ENCODE data around the gene ZNF638.
"Not testable (repeated sequence)": the region's sequence is repeated elsewhere in the genome, so short reads cannot be mapped to it uniquely, and the experiment has no call there.

ZNF638 gene

DNA sequence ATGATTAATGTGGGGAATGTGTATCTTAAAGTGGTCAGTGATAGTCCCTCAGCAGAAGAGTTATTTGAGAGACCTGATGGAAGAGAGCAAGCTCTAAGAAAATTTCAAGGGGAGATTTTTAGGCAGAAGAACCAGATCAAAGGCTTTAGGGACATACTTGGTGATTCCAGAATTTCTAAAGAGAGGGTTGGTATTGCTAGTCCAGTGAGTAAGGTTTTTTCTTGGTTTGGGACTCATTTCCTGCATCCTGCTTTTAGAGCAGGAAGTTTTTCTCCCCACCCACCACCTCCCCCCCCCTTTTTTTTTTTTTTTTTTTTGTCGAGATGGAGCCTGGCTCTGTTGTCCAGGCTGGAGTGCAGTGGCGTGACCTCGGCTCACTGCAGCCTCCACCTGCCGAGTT is 79.1 kb downstream of the ZNF638 start:
- no peaks in the 10 kb centered on the region for H3K27me3 Mint-ChIP-seq
- H3K9me3 Mint-ChIP-seq, result peaks cover 5% of the 10 kb centered on the region
- H3K27ac Mint-ChIP-seq, result no peak overlapping the region
- peaks cover 7% of the 10 kb centered on the region for H3K4me1 Mint-ChIP-seq
- H3K4me3 Mint-ChIP-seq, result no peak overlapping the region
- peaks cover 26% of the 10 kb centered on the region for H3K36me3 Mint-ChIP-seq

DNA sequence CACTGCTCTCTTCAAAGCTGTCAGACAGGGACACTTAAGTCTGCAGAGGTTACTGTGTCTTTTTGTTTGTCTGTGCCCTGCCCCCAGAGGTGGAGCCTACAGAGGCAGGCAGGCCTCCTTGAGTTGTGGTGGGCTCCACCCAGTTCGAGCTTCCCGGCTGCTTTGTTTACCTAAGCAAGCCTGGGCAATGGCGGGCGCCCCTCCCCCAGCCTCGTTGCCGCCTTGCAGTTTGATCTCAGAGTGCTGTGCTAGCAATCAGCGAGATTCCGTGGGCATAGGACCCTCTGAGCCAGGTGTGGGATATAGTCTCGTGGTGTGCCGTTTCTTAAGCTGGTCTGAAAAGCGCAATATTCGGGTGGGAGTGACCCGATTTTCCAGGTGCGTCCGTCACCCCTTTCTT is 85.3 kb downstream of the ZNF638 start:
- H3K27me3 Mint-ChIP-seq, H3K36me3 Mint-ChIP-seq, H3K27ac Mint-ChIP-seq, H3K9me3 Mint-ChIP-seq: not testable (repeated sequence)
- Mint-ChIP-seq H3K4me1 (peaks cover 13% of the 10 kb centered on the region), H3K4me3 (peak overlapping the region; percentile 87)

DNA sequence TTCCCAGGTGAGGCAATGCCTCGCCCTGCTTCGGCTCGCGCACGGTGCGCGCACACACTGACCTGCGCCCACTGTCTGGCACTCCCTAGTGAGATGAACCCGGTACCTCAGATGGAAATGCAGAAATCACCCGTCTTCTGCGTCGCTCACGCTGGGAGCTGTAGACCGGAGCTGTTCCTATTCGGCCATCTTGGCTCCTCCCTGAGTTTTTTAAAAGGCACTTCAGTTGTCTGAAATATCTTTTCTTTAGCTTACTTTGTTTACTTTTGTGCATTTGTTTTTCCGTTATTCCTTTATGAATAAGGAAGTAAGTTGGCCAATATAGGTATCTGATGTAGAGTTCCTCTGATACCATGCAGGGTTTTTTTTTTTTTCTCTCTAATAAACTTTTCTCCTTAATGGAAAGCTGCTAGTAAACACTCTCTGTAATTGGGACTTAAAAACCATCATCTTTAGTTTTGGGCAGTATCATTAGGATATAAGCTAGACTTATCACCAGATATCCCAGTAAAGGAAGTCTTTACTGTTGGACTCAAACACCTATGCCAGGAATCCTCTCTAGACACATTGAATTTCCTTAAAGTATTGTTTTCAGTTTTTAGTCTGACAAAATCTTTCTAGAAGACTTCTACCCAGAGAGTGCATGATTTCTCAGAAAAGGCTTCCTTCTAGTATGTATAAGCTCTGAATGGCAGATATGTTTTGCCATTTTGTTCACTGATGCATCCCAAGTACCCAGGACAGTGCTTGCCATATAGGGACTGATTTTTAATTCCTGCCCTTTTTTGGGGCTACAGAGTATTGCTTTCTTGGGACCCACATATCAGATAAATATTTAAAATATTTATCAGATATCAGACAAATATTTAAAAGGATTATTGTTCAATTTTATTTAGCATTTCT is 86.0 kb downstream of the ZNF638 start:
- Mint-ChIP-seq H3K4me1 (peaks cover 14% of the 10 kb centered on the region), H3K36me3 (peaks cover 3% of the 10 kb centered on the region), H3K27me3 (no peaks in the 10 kb centered on the region), H3K9me3 (no peaks in the 10 kb centered on the region), H3K4me3 (peak overlapping the region; percentile 87), H3K27ac (peak overlapping the region; percentile 93)

DNA sequence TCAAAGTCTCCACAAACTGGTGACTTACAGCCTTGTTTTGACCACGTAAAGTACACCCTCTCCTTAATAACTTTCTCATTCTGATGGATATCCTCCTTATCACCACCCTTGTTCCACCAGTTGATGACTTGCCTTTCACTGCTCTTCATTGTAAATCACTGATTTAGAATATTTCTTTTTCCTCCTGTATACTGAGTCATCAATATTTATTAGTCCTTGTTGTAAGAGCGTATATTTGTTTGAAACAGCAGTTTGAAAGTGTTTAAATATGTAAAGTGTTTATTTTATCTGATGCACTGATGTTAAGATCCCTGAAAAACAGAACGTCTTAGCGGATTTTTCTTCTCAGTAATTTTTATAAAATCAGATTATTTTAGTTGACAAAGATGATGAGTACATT is 87.6 kb downstream of the ZNF638 start:
- Mint-ChIP-seq H3K4me3 (no peak overlapping the region), H3K27me3 (no peaks in the 10 kb centered on the region), H3K4me1 (peaks cover 20% of the 10 kb centered on the region), H3K36me3 (peaks cover 8% of the 10 kb centered on the region), H3K9me3 (no peaks in the 10 kb centered on the region), H3K27ac (no peak overlapping the region)

DNA sequence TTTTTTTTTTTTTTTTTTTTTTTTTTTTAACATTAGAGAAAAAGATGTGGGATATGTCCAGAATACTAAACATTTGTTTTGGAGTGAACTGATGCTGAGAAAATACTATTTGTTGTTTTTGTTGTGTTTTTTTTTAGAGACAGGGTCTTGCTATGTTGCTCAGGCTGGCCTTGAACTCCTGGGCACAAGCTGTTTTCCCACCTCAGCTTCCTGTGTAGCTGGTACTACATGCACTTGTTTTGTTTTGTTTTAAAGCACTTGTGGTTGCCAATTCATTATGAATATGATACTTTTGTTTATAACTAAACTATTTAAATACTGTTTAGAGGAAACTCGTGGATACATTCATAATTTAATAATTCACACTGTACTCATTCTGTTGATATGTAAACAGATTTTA is 88.4 kb downstream of the ZNF638 start:
- peaks cover 10% of the 10 kb centered on the region for H3K36me3 Mint-ChIP-seq
- no peaks in the 10 kb centered on the region for H3K9me3 Mint-ChIP-seq

DNA sequence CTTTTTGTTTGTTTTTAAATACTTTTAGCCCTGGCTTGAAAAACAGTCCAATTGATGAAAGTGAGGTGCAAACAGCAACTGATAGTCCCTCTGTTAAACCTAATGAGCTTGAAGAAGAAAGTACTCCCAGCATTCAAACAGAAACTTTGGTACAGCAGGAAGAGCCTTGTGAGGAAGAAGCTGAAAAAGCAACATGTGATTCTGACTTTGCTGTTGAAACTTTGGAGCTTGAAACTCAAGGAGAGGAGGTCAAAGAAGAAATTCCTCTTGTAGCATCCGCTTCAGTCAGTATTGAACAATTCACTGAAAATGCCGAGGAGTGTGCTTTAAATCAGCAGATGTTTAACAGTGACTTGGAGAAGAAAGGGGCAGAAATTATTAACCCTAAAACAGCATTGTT is 91.2 kb downstream of the ZNF638 start:
- H3K36me3 Mint-ChIP-seq, result peaks cover 21% of the 10 kb centered on the region
- peaks cover 14% of the 10 kb centered on the region for H3K4me1 Mint-ChIP-seq
- H3K9me3 Mint-ChIP-seq, result no peaks in the 10 kb centered on the region
- H3K27me3 Mint-ChIP-seq, result no peaks in the 10 kb centered on the region
- H3K27ac Mint-ChIP-seq, result peak overlapping the region; percentile 23
- H3K4me3 Mint-ChIP-seq, result no peak overlapping the region

More for the DNA sequence above, 88.4 kb downstream of the ZNF638 start:
- no peaks in the 10 kb centered on the region for H3K27me3 Mint-ChIP-seq
- H3K4me1 Mint-ChIP-seq, result peaks cover 20% of the 10 kb centered on the region
- no peak overlapping the region for H3K4me3 Mint-ChIP-seq
- no peak overlapping the region for H3K27ac Mint-ChIP-seq

DNA sequence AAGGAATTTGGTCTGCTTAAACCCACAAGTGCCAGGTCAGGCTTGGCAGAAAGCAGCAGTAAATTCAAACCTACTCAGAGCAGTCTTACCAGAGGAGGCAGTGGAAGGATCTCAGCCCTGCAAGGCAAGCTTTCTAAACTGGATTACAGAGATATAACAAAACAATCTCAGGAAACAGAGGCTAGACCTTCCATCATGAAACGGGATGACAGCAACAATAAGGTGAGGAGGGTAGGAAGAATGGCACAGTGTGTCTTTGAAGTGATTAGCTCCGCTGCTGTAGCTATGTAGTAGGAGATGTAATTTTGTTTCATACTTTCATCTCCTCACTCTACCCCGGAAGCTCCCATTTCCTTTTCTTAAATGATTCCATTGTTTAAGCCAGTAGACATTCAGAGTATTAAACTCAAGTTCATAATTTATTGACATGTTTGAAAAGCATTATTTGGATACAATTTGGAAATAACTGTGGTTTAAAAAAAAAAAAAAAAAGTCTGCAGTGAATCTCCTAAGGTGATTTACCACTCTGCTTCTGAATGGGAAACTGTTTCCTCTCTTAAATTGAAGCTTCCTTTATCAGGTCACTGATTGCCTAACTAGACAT is 92.3 kb downstream of the ZNF638 start:
- Mint-ChIP-seq H3K36me3 (peaks cover 27% of the 10 kb centered on the region), H3K4me3 (no peak overlapping the region), H3K4me1 (peaks cover 11% of the 10 kb centered on the region), H3K27ac (no peak overlapping the region), H3K9me3 (no peaks in the 10 kb centered on the region), H3K27me3 (no peaks in the 10 kb centered on the region)

DNA sequence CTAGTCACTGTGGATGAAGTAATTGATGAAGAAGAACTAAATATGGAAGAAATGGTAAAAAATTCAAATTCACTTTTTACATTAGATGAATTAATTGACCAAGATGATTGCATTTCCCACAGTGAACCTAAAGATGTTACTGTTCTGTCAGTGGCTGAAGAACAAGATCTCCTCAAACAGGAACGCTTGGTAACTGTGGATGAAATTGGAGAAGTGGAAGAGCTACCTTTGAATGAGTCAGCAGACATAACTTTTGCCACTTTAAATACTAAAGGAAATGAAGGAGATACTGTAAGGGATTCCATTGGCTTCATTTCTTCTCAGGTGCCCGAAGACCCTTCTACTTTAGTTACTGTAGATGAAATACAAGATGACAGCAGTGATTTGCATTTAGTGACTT is 95.1 kb downstream of the ZNF638 start:
- H3K36me3 Mint-ChIP-seq, result peaks cover 26% of the 10 kb centered on the region

DNA sequence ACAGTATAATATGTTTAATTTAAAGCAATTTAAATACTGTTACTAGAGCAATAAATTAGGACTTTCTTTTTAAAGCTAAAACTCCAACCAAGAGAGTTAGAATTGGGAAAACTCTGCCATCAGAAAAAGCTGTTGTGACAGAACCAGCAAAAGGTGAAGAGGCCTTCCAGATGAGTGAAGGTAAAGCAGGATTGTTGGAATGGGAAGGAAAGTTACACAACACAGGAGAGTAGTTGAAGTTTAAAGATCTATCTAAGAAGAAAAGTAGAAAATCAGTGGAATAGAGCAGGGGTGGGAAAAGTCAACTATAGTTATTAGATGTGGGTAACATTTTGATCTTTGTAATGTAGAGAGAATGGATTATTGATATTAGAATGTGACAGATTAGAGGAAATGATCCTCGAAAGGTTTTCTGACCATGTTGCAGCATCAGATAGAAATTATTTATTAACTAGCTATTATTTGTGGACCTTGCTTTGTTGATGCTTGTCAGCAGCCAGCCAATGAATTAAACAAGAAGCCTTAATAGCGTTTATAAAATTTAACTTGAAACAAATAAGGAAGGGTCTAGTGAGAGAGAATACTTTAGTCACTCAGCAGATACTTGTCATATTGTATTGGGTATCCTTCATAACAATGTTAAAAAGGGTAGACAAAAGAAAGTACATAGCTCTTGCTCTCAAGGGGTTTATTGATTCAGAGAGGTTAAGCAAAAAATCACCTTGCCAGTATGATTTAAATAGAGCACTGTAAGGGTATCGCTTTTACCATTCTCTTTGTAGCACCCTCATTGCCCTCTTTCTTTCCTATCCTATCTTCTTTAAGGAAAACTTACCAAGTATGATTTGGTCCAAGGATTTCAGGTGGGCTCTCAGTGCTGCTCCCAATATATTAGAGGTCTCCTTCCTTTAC is 97.1 kb downstream of the ZNF638 start:
- Mint-ChIP-seq H3K4me1 (no peaks in the 10 kb centered on the region), H3K27me3 (no peaks in the 10 kb centered on the region), H3K4me3 (no peak overlapping the region), H3K36me3 (peaks cover 24% of the 10 kb centered on the region), H3K27ac (peak overlapping the region; percentile 1), H3K9me3 (no peaks in the 10 kb centered on the region)

More for the DNA sequence above, 95.1 kb downstream of the ZNF638 start:
- Mint-ChIP-seq H3K4me3 (no peak overlapping the region), H3K27me3 (no peaks in the 10 kb centered on the region), H3K27ac (peak overlapping the region; percentile 48), H3K9me3 (no peaks in the 10 kb centered on the region), H3K4me1 (peaks cover 7% of the 10 kb centered on the region)

DNA sequence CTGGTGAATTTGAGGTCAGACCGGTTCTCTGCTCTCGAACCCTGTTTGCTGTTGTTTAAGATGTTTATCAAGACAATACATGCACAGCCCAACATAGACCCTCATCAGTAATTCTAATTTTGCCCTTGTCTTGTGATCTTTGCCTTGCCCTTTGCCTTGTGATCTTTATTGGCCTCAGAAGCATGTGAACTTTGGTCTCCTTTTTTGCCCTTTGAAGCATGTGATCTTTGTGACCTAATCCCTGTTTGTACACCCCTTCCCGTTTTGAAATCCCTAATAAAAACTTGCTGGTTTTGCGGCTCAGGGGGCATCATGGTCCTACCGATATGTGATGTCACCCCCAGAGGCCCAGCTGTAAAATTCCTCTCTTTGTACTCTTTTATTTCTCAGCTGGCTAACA is 113.6 kb downstream of the ZNF638 start:
- H3K9me3 Mint-ChIP-seq, H3K27me3 Mint-ChIP-seq, H3K36me3 Mint-ChIP-seq, H3K4me3 Mint-ChIP-seq, H3K4me1 Mint-ChIP-seq, H3K27ac Mint-ChIP-seq: not testable (repeated sequence)

DNA sequence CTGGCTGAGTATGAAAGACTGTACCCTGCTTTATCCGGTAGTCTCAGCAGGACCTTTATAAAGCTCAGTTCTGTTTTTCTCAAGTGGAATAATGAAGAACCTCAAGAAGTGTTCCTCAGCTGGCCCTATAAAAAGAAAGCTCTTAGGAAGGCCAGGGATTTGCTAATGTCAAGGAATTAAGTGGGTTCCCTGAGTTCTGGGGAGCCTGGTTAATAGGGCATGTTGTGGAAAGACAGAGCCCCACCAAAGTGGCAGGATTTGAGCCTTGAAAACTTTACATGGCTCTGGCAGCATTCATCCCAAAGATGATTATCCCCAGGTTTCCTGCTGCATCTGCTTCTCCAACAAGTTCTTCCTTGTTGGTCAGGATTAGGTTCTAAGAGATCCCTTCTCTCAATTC is 114.9 kb downstream of the ZNF638 start:
- Mint-ChIP-seq H3K27me3 (no peaks in the 10 kb centered on the region), H3K9me3 (no peaks in the 10 kb centered on the region), H3K36me3 (peaks cover 2% of the 10 kb centered on the region), H3K4me3 (no peak overlapping the region), H3K27ac (no peak overlapping the region), H3K4me1 (no peaks in the 10 kb centered on the region)

DNA sequence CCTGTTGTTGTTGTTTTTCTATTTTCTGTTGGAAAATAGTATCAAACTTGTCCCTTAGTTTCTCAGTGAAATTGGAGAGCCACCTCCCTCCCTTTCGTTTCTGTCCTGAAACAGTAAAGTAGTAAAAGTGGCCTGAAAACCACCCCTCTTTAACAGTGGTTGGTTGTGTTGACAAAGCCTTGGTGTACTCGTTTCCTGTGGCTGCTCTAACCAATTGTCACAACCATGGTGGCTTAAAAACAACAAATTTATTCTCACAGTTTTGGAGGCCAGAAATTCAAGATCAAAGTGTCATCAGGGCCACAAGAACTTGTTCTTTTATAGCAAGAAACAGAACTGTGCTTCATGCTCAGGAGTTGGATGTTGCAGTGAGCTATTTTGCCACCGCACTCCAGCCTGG is 117.8 kb downstream of the ZNF638 start:
- Mint-ChIP-seq H3K4me1 (peaks cover 15% of the 10 kb centered on the region), H3K36me3 (no peaks in the 10 kb centered on the region), H3K27ac (no peak overlapping the region)

DNA sequence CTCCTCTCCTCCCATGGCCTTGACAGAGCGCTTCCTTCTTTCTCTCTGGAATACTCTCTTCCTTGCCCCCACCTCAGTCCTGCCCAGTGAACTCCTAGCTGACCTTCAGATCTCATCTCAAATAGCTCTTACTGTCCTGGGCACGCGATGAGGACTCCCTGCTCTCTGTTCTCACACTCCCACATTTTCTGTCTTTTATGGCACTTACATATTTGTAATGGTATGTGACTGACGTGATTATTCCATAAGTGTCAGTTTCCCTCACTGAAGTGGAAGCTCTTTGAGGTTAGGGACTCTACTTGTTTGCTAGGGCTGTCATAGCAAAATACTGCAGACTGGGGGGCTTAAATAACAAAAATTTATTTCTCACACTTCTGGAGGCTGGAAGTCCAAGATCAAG is 120.1 kb downstream of the ZNF638 start:
- Mint-ChIP-seq H3K27me3 (peaks cover 28% of the 10 kb centered on the region), H3K36me3 (no peaks in the 10 kb centered on the region), H3K9me3 (no peaks in the 10 kb centered on the region), H3K4me1 (peaks cover 23% of the 10 kb centered on the region), H3K27ac (no peak overlapping the region), H3K4me3 (no peak overlapping the region)

More for the DNA sequence above, 117.8 kb downstream of the ZNF638 start:
- Mint-ChIP-seq H3K27me3 (peaks cover 13% of the 10 kb centered on the region), H3K9me3 (no peaks in the 10 kb centered on the region), H3K4me3 (no peak overlapping the region)

DNA sequence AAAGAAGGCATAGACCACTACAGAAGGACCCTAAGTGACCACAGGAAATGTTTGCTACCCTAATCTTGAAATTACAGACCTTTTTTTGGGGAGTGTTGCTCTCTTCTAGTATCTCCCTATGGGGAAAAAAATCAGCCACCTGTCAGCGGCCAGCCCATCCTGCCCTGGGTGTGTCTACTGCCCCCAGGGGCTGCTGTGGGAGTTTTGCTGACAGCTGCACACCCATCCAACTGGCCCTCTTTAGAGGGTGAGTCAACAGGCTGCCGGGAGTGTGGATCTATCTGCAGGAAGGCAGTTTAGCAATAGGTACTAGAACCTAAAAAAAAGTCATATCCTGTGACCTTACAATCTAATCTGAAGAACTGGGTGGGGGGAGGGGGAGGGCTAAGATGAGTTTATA is 121.0 kb downstream of the ZNF638 start:
- Mint-ChIP-seq H3K4me3 (peak overlapping the region; percentile 71), H3K27me3 (peaks cover 28% of the 10 kb centered on the region), H3K36me3 (no peaks in the 10 kb centered on the region), H3K4me1 (peaks cover 23% of the 10 kb centered on the region), H3K27ac (peak overlapping the region; percentile 2), H3K9me3 (no peaks in the 10 kb centered on the region)

DNA sequence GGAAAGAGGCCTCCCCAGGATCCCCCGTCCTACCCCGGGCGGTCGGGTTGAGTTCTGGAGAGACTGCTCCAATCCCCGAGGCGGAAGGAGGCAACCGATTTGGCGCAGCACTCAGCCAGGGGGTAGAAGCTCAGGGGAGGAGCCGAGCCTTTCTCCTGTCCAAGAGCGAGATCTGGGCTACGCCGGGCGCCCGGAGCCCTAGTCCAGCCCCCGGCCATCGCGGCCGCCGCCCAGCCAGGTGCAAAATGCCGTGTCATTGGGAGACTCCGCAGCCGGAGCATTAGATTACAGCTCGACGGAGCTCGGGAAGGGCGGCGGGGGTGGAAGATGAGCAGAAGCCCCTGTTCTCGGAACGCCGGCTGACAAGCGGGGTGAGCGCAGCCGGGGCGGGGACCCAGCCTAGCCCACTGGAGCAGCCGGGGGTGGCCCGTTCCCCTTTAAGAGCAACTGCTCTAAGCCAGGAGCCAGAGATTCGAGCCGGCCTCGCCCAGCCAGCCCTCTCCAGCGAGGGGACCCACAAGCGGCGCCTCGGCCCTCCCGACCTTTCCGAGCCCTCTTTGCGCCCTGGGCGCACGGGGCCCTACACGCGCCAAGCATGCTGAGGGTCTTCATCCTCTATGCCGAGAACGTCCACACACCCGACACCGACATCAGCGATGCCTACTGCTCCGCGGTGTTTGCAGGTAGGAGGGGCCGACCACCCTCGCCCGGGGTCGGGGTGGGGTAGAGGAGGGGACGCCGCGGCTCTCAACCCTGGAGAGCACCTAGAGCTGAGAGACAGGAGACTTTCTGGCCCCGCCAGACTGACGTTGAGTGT is 122.0 kb downstream of the ZNF638 start, which contains the start of gene DYSF:
TSS of gene DYSF (plus strand) at position 158 of the 817 bp plus-strand sequence.
- Mint-ChIP-seq H3K27me3 (peaks cover 28% of the 10 kb centered on the region), H3K4me1 (peaks cover 23% of the 10 kb centered on the region), H3K27ac (peak within 1 kb of the TSS; percentile 2), H3K4me3 (peak within 1 kb of the TSS; percentile 71), H3K9me3 (no peaks in the 10 kb centered on the region), H3K36me3 (no peaks in the 10 kb centered on the region)

All from activated naive CD4-positive, alpha-beta T cell treated with anti-CD3 and anti-CD28 coated beads, Interleukin-2, amount 50 U/mL, for 24 hours (primary cell).